ENCODE data around the gene RNF149. TPM values are rescaled to one million over a fixed set of nuclear protein-coding genes. Genes with fewer than 3 reads are reported as not detected.

RNF149 gene
- total RNA-seq, 1 experiment from 2014 or later = 34.8 TPM

- Mint-ChIP-seq H3K4me3 (ENCODE audit: unreplicated experiment) (no peak overlapping the region), H3K36me3 (ENCODE audit: insufficient read depth, unreplicated experiment) (peaks cover 10% of the 10 kb centered on the region), H3K4me1 (ENCODE audit: insufficient read depth, unreplicated experiment) (peaks cover 42% of the 10 kb centered on the region), H3K27me3 (ENCODE audit: insufficient read depth, unreplicated experiment) (no peaks in the 10 kb centered on the region), H3K9me3 (ENCODE audit: unreplicated experiment) (no peaks in the 10 kb centered on the region), H3K27ac (ENCODE audit: low read depth, unreplicated experiment) (no peak overlapping the region)
- no peak for TF ChIP-seq CTCF (IDR thresholded peaks at IDR 0.05; ENCODE audit: unreplicated experiment)
- POLR2A ChIA-PET = no interaction called here
- no peak for DNase-seq (ENCODE audit: unreplicated experiment)
- BruUV-seq (replicated peaks) = no TSS peak
- intact Hi-C loops (cut with micrococcal nuclease) = no loop called here
- CTCF ChIA-PET = interaction anchor here (1.2 kb wide), 1 partner anchor 36 kb away, joined by 3 read pairs; no protein-coding TSS in a partner anchor
These were observed 8.9 kb downstream of the RNF149 start for GRCh38 chr2:101299604-101300003.

- CTCF ChIA-PET = interaction anchor here (0.8 kb wide), 1 partner anchor 26 kb away, joined by 3 read pairs; no protein-coding TSS in a partner anchor
- TF ChIP-seq CTCF (IDR thresholded peaks at IDR 0.05; ENCODE audit: unreplicated experiment) = no peak
These were observed 11.1 kb downstream of the RNF149 start for GRCh38 chr2:101297383-101297782.

GRCh38 chr2:101296371-101296770 is 12.1 kb downstream of the RNF149 start:
- Mint-ChIP-seq H3K27me3 (ENCODE audit: insufficient read depth, unreplicated experiment) (no peaks in the 10 kb centered on the region), H3K27ac (ENCODE audit: low read depth, unreplicated experiment) (no peak overlapping the region), H3K36me3 (ENCODE audit: insufficient read depth, unreplicated experiment) (peaks cover 32% of the 10 kb centered on the region), H3K9me3 (ENCODE audit: unreplicated experiment) (no peaks in the 10 kb centered on the region), H3K4me3 (ENCODE audit: unreplicated experiment) (no peak overlapping the region), H3K4me1 (ENCODE audit: insufficient read depth, unreplicated experiment) (peaks cover 31% of the 10 kb centered on the region)
- ChIA-PET POLR2A (interaction anchor here (1.4 kb wide), 1 partner anchor 12 kb away, joined by 3 read pairs; the partner anchor contains the start of gene RNF149), CTCF (no interaction called here)
- no peak for DNase-seq (ENCODE audit: unreplicated experiment)
- BruUV-seq (replicated peaks) = no TSS peak
- intact Hi-C loops (cut with micrococcal nuclease) = no loop called here
- TF ChIP-seq CTCF (IDR thresholded peaks at IDR 0.05; ENCODE audit: unreplicated experiment) = no peak

More at GRCh38 chr2:101297383-101297782, 11.1 kb downstream of the RNF149 start:
- no TSS peak for BruUV-seq (replicated peaks)
- POLR2A ChIA-PET = interaction anchor here (0.5 kb wide), 1 partner anchor 81 kb away, joined by 3 read pairs; no protein-coding TSS in a partner anchor
- Mint-ChIP-seq H3K4me3 (ENCODE audit: unreplicated experiment) (no peak overlapping the region), H3K36me3 (ENCODE audit: insufficient read depth, unreplicated experiment) (peaks cover 24% of the 10 kb centered on the region), H3K4me1 (ENCODE audit: insufficient read depth, unreplicated experiment) (peaks cover 38% of the 10 kb centered on the region), H3K27me3 (ENCODE audit: insufficient read depth, unreplicated experiment) (no peaks in the 10 kb centered on the region), H3K9me3 (ENCODE audit: unreplicated experiment) (no peaks in the 10 kb centered on the region), H3K27ac (ENCODE audit: low read depth, unreplicated experiment) (no peak overlapping the region)
- DNase-seq (ENCODE audit: unreplicated experiment) = no peak
- intact Hi-C loops (cut with micrococcal nuclease) = no loop called here

GRCh38 chr2:101295895-101296294 is 12.6 kb downstream of the RNF149 start:
- peaks cover 35% of the 10 kb centered on the region for H3K36me3 Mint-ChIP-seq (ENCODE audit: insufficient read depth, unreplicated experiment)
- no peak overlapping the region for H3K4me3 Mint-ChIP-seq (ENCODE audit: unreplicated experiment)
- intact Hi-C loops (cut with micrococcal nuclease) = no loop called here
- H3K27ac Mint-ChIP-seq (ENCODE audit: low read depth, unreplicated experiment) = no peak overlapping the region
- H3K4me1 Mint-ChIP-seq (ENCODE audit: insufficient read depth, unreplicated experiment) = peaks cover 27% of the 10 kb centered on the region
- H3K27me3 Mint-ChIP-seq (ENCODE audit: insufficient read depth, unreplicated experiment) = no peaks in the 10 kb centered on the region
- BruUV-seq (replicated peaks) = no TSS peak
- TF ChIP-seq CTCF (IDR thresholded peaks at IDR 0.05; ENCODE audit: unreplicated experiment) = no peak
- POLR2A ChIA-PET = interaction anchor here (0.6 to 1.4 kb wide), 2 partner anchors 10 to 13 kb away, joined by 3 read pairs; partner anchors contain the start of gene RNF149
- CTCF ChIA-PET = no interaction called here
- no peaks in the 10 kb centered on the region for H3K9me3 Mint-ChIP-seq (ENCODE audit: unreplicated experiment)
- no peak for DNase-seq (ENCODE audit: unreplicated experiment)
